AG10803 (cell line): ENCODE results near the gene MYBPC3.

Source experiments
- DNase-seq: peaks from one replicate; pipeline ENCODE4 v3.0.0; 2010; ENCODE audit warnings: low read depth
- H3K4me3 ChIP-seq: 2 replicates; pipeline ENCODE4 v1.5.1; 2011; ENCODE audit warnings: mild to moderate bottlenecking, low read length, control low read depth
- CTCF ChIP-seq: conservative IDR thresholded peaks from 2 replicates; pipeline ENCODE4 v1.5.1; 2011; ENCODE audit warnings: mild to moderate bottlenecking, low read length, control low read depth, inconsistent platforms

The MYBPC3 gene

GRCh38 chr11:47352556-47352955 is at the start of gene MYBPC3:
Gene MYBPC3, minus strand, starts transcription at chr11:47352702. Its CDS starts 55 bp downstream, at chr11:47352647.
- H3K4me3 ChIP-seq, result no peak within 1 kb of the TSS
- no peak for TF ChIP-seq CTCF
- no peak for DNase-seq

- DNase-seq, result no peak
- H3K4me3 ChIP-seq, result no peak overlapping the region; the same call in 1 of the 2 replicates
Measured at GRCh38 chr11:47400768-47401279, 48.3 kb upstream of the MYBPC3 start.

GRCh38 chr11:47399860-47400767 is 47.6 kb upstream of the MYBPC3 start:
- peak overlapping the region; percentile 62 for H3K4me3 ChIP-seq
- DNase-seq, result no peak
- TF ChIP-seq CTCF, result no peak

More at GRCh38 chr11:47400768-47401279, 48.3 kb upstream of the MYBPC3 start:
- TF ChIP-seq CTCF, result no peak

GRCh38 chr11:47398551-47398950 is 46.0 kb upstream of the MYBPC3 start:
- no peak overlapping the region for H3K4me3 ChIP-seq
- no peak for DNase-seq
- no peak for TF ChIP-seq CTCF

GRCh38 chr11:47398011-47398410 is 45.5 kb upstream of the MYBPC3 start:
- no peak for TF ChIP-seq CTCF
- no peak for DNase-seq
- no peak overlapping the region for H3K4me3 ChIP-seq

GRCh38 chr11:47396049-47396320 is 43.5 kb upstream of the MYBPC3 start:
- no peak for TF ChIP-seq CTCF
- no peak for DNase-seq
- no peak overlapping the region for H3K4me3 ChIP-seq

- H3K4me3 ChIP-seq, result no peak overlapping the region
- DNase-seq, result no peak
- TF ChIP-seq CTCF, result no peak
Measured at GRCh38 chr11:47395223-47396048, 42.9 kb upstream of the MYBPC3 start.
